HepG2 (cell line): ENCODE measurements around the gene IFT52. TPM values are rescaled to one million over a fixed set of nuclear protein-coding genes. Genes with fewer than 3 reads are reported as not detected.
A peak's percentile ranks its signal among the peaks of the same experiment; 100 is the strongest.

Experiments
- ATAC-seq: fragments of 200-7000 bp; cut with Tn5 transposase; 3 replicates; pipeline ENCODE4 v1.9.1; 2020; ENCODE audit warnings: mild to moderate bottlenecking, moderate library complexity
- BruUV-seq: library from RNA; stranded (reverse); fragments of 400-500 nt; replicated peaks from 2 replicates; lab custom pipeline; 2021; lab: Mats Ljungman, UMichigan
- CTCF ChIA-PET: fragments of 300-600 bp; formaldehyde crosslinking; extraction: SDS; loops from one replicate; lab custom pipeline; 2021; ENCODE audit warnings: low total read pairs, inconsistent platforms, low intra/inter-chr PET ratio; lab: Yijun Ruan, JAX
- POLR2A ChIA-PET: fragments of 350-600 bp; sonication (Branson Sonifier 250); formaldehyde crosslinking; loops from one replicate; lab custom pipeline; 2020; ENCODE audit warnings: antibody characterized with exemption, inconsistent platforms; lab: Yijun Ruan, JAX
- DNase-seq: peaks from one replicate; pipeline ENCODE4 v3.0.0-alpha.2; 2015; ENCODE audit warnings: low spot score
- FAIRE-seq: peaks from 3 replicates; lab custom pipeline; 2011; peaks lifted over from hg19 to GRCh38; lab: Jason Lieb, UNC
- H2AFZ ChIP-seq: one replicate; pipeline ENCODE4 v1.6.1; 2011; ENCODE audit warnings: low read length, inconsistent platforms
- H3K27ac ChIP-seq: fragments of 300-600 bp; 3 replicates; pipeline ENCODE4 v1.8.0; 2011; ENCODE audit warnings: mixed run types, mild to moderate bottlenecking, mixed read lengths, low read length, inconsistent platforms; ENCODE audit not compliant: insufficient read depth; ENCODE audit errors: extremely low read length
- H3K27me3 ChIP-seq, 2 experiments: fragments of 200-600 bp in 1 of 2; 2 replicates in 1 of 2; 3 replicates in 1 of 2; pipeline versions ENCODE4 v1.6.0 to v1.8.0; 2011; ENCODE audit warnings: low read length in 2 of 2, mild to moderate bottlenecking in 2 of 2, moderate library complexity in 2 of 2, inconsistent platforms in 1 of 2; ENCODE audit not compliant: insufficient read depth in 2 of 2, control insufficient read depth in 1 of 2
- H3K36me3 ChIP-seq, 2 experiments: fragments of 200-600 bp in 1 of 2; replicated peaks in 1 of 2; 2 replicates in 1 of 2; 3 replicates in 1 of 2; pipeline versions ENCODE4 v1.5.1 to v1.8.0; 2011; ENCODE audit warnings: low read length in 2 of 2, inconsistent platforms in 1 of 2; ENCODE audit not compliant: insufficient read depth in 2 of 2, control insufficient read depth in 1 of 2
- H3K4me1 ChIP-seq: 2 replicates; pipeline ENCODE4 v1.5.1; 2012; ENCODE audit warnings: low read length, inconsistent platforms; ENCODE audit not compliant: insufficient read depth
- H3K4me2 ChIP-seq: 2 replicates; pipeline ENCODE4 v1.6.0; 2011; ENCODE audit warnings: low read depth, low read length, inconsistent platforms
- H3K4me3 ChIP-seq, 3 experiments: fragments of 200-600 bp in 1 of 3; sonication (generic), shearing (Covaris generic) in 1 of 3; replicated peaks in 1 of 3; 2 replicates each; pipeline ENCODE4 v1.5.1; 2011 to 2016; ENCODE audit warnings: low read length in 3 of 3, inconsistent platforms in 2 of 3, low read depth in 2 of 3, mild to moderate bottlenecking in 2 of 3, control low read depth in 1 of 3, mixed read lengths in 1 of 3; ENCODE audit not compliant: insufficient read depth in 1 of 3
- H3K79me2 ChIP-seq: one replicate; pipeline ENCODE4 v1.6.1; 2011; ENCODE audit warnings: low read length, inconsistent platforms; ENCODE audit not compliant: insufficient read depth
- H3K9ac ChIP-seq: 2 replicates; pipeline ENCODE4 v1.6.0; 2011; ENCODE audit warnings: mild to moderate bottlenecking, low read depth, low read length, inconsistent platforms; ENCODE audit not compliant: insufficient read depth
- H3K9me3 ChIP-seq: 2 replicates; pipeline ENCODE4 v1.5.1; 2012; ENCODE audit warnings: mild to moderate bottlenecking, low read length
- H4K20me1 ChIP-seq: 2 replicates; pipeline ENCODE4 v1.6.0; 2011; ENCODE audit warnings: inconsistent platforms, mild to moderate bottlenecking, low read length, moderate library complexity; ENCODE audit not compliant: insufficient read depth
- IRF9 ChIP-seq: sonication (generic); formaldehyde crosslinking; IDR thresholded peaks from 2 replicates; pipeline ENCODE4 v1.8.0; 2022; ENCODE audit warnings: missing genetic modification reagents, mild to moderate bottlenecking, borderline replicate concordance
- PHF8 ChIP-seq: sonication (generic); formaldehyde crosslinking; IDR thresholded peaks from 2 replicates; pipeline ENCODE4 v1.5.0; 2020; ENCODE audit warnings: missing genetic modification reagents
- RAD51 ChIP-seq: fragments of 450-650 bp; IDR thresholded peaks from 2 replicates; pipeline ENCODE4 v1.6.1; 2016; ENCODE audit warnings: borderline replicate concordance
- ZNF136 ChIP-seq: sonication (generic); formaldehyde crosslinking; IDR thresholded peaks from 2 replicates; pipeline ENCODE4 v1.8.1; 2022; ENCODE audit warnings: low read depth, mild to moderate bottlenecking, moderate library complexity, missing genetic modification reagents
- ZNF720 ChIP-seq: sonication (generic); formaldehyde crosslinking; IDR thresholded peaks from 2 replicates; pipeline ENCODE4 v1.4.0; 2020; ENCODE audit warnings: missing genetic modification reagents
- ZNF891 ChIP-seq: sonication (generic); formaldehyde crosslinking; IDR thresholded peaks from 2 replicates; pipeline ENCODE4 v1.5.0; 2020; ENCODE audit warnings: mild to moderate bottlenecking, missing genetic modification reagents
- WGBS: methylation state at CpG from one replicate; pipeline ENCODE4 v1.1.6; 2017; ENCODE audit warnings: low lambda C conversion rate; 5-methylcytosine and 5-hydroxymethylcytosine counted together
- in situ Hi-C: cut with HindIII; loops from 2 replicates; pipeline ENCODE4 v1.10.0; 2017; ENCODE audit warnings: low pct_unique_long_range_greater_than_20kb; ENCODE audit not compliant: extremely low pct_ligation_motif_present
- intact Hi-C: fragments of 100-400 bp; cut with micrococcal nuclease; formaldehyde crosslinking; loops from one replicate; pipeline ENCODE4 v1.10.0; 2022; ENCODE audit not compliant: unreplicated experiment
- polyA plus RNA-seq, 8 experiments: library from polyadenylated mRNA; depleted of rRNA in 3 of 8; stranded (reverse) in 7 of 8; unstranded in 1 of 8; fragments of >200 nt; fragmentation: Illumina TruSeq in 4 of 8; extraction: Trizol in 4 of 8; gene quantifications; 2 replicates each; pipeline versions ENCODE4 v1.2.1 to v1.2.3, GENCODE V29; 2011 to 2016; ENCODE audit warnings: low read depth in 4 of 8, missing spikeins in 1 of 8, mixed read lengths in 1 of 8; ENCODE audit not compliant: insufficient read depth in 1 of 8
- total RNA-seq, 5 experiments: library from RNA; depleted of rRNA; stranded (reverse); fragments of >200 nt; fragmentation: Illumina TruSeq; extraction: Trizol; gene quantifications; 2 replicates each; pipeline ENCODE4 v1.2.3, GENCODE V29; 2016; ENCODE audit warnings: low read depth in 1 of 5
- TF ChIP-seq, protein P1 (sequence below): sonication (generic); formaldehyde crosslinking; IDR thresholded peaks from 2 replicates; pipeline ENCODE4 v1.4.0; 2020; ENCODE audit warnings: missing genetic modification reagents, borderline replicate concordance

Gene IFT52
- total and polyA plus RNA-seq, 2 of the 13 experiments (the other 11 are each of a cell fraction or from before 2014, with no cell fraction given): 48.0 to 64.0 TPM

- TF ChIP-seq IRF9 (CRISPR knock-in tag) (no peak), ZNF891 (CRISPR knock-in tag) (no peak), ZNF136 (CRISPR knock-in tag) (no peak), RAD51 (no peak)
- TF ChIP-seq, protein P1, sequence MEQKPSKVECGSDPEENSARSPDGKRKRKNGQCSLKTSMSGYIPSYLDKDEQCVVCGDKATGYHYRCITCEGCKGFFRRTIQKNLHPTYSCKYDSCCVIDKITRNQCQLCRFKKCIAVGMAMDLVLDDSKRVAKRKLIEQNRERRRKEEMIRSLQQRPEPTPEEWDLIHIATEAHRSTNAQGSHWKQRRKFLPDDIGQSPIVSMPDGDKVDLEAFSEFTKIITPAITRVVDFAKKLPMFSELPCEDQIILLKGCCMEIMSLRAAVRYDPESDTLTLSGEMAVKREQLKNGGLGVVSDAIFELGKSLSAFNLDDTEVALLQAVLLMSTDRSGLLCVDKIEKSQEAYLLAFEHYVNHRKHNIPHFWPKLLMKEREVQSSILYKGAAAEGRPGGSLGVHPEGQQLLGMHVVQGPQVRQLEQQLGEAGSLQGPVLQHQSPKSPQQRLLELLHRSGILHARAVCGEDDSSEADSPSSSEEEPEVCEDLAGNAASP (CRISPR knock-in tag): no peak
- TF ChIP-seq, all 625 proteins: peak for 0
Observed at GRCh38 chr20:43565758-43566104, 25.0 kb upstream of the IFT52 start (continued).

- TF ChIP-seq ZNF720 (CRISPR knock-in tag) (no peak), PHF8 (CRISPR knock-in tag) (0 out of 2 replicates have a peak, but pooled peaks have one; percentile 25)
- ChIA-PET POLR2A (no interaction called here), CTCF (no interaction called here)
- 92% methylated on average over 9 of the region's 9 CpGs for WGBS
- no TSS peak for BruUV-seq
- Histone ChIP-seq H3K9me3 (no peaks in the 10 kb centered on the region), H3K79me2 (no peaks in the 10 kb centered on the region), H3K27me3 (no peaks in the 10 kb centered on the region), H4K20me1 (no peaks in the 10 kb centered on the region), H3K27ac (no peak overlapping the region), H2AFZ (no peak overlapping the region), H3K4me1 (no peaks in the 10 kb centered on the region), H3K4me3 (no peak overlapping the region), H3K36me3 (peaks cover 0 to 19% of the 10 kb centered on the region in 2 experiments; a peak in 4 of 5 replicates), H3K4me2 (no peak overlapping the region), H3K9ac (no peak overlapping the region)
- in situ Hi-C loops: no loop called here
- intact Hi-C loops: no loop called here
- no peak for DNase-seq
- FAIRE-seq: no peak
- ATAC-seq: no peak
Observed at GRCh38 chr20:43567477-43567876, 23.3 kb upstream of the IFT52 start.
